A673 (cell line): ENCODE results near the gene ITIH2. TPM values are rescaled to one million over a fixed set of nuclear protein-coding genes. Genes with fewer than 3 reads are reported as not detected.

Experiments used
- BruUV-seq: library from RNA; stranded (reverse); fragments of 400-500 nt; replicated peaks from 2 replicates; lab custom pipeline; 2021; lab: Mats Ljungman, UMichigan
- CTCF ChIA-PET: fragments of 300-600 bp; sonication (Branson Sonifier 250); formaldehyde crosslinking; loops from one replicate; lab custom pipeline; 2022; ENCODE audit warnings: antibody characterized with exemption; lab: Charles Lee
- POLR2A ChIA-PET: fragments of 300-600 bp; sonication (Branson Sonifier 250); formaldehyde crosslinking; loops from one replicate; lab custom pipeline; 2022; ENCODE audit warnings: antibody characterized with exemption; ENCODE audit not compliant: low non-redundant PET; lab: Charles Lee
- DNase-seq: peaks from one replicate; pipeline ENCODE4 v3.0.0-alpha.2; 2015; ENCODE audit warnings: low spot score
- H3K27ac ChIP-seq: fragments of 200-600 bp; sonication (generic); 2 replicates; pipeline ENCODE4 v1.5.1; 2016; ENCODE audit warnings: mixed run types, low read depth, mild to moderate bottlenecking, mixed read lengths, antibody characterized with exemption, low read length; ENCODE audit not compliant: poor library complexity, severe bottlenecking
- H3K27me3 ChIP-seq: fragments of 200-600 bp; sonication (generic); replicated peaks from 2 replicates; pipeline ENCODE4 v1.6.1; 2017; ENCODE audit warnings: mixed run types, low read depth, mild to moderate bottlenecking, mixed read lengths, antibody characterized with exemption, low read length; ENCODE audit not compliant: insufficient read depth, poor library complexity
- H3K36me3 ChIP-seq: fragments of 200-600 bp; sonication (generic); 2 replicates; pipeline ENCODE4 v1.6.1; 2016; ENCODE audit warnings: mixed run types, mild to moderate bottlenecking, mixed read lengths, antibody characterized with exemption, low read length; ENCODE audit not compliant: insufficient read depth, poor library complexity, severe bottlenecking
- H3K4me1 ChIP-seq: fragments of 200-600 bp; sonication (generic); 2 replicates; pipeline ENCODE4 v1.6.1; 2017; ENCODE audit warnings: mixed run types, mild to moderate bottlenecking, mixed read lengths, antibody characterized with exemption, low read length; ENCODE audit not compliant: insufficient read depth, poor library complexity, severe bottlenecking
- H3K4me3 ChIP-seq: fragments of 200-600 bp; sonication (generic); 2 replicates; pipeline ENCODE4 v1.5.1; 2016; ENCODE audit warnings: low read depth, mixed run types, mild to moderate bottlenecking, mixed read lengths, low read length; ENCODE audit not compliant: poor library complexity, severe bottlenecking
- H3K9me3 ChIP-seq: fragments of 200-600 bp; sonication (generic); 2 replicates; pipeline ENCODE4 v1.6.1; 2016; ENCODE audit warnings: mixed run types, low read depth, mild to moderate bottlenecking, mixed read lengths, antibody characterized with exemption, low read length; ENCODE audit not compliant: poor library complexity, severe bottlenecking
- EZH2 ChIP-seq: fragments of 200-600 bp; sonication (generic); IDR thresholded peaks from 2 replicates; pipeline ENCODE4 v1.6.1; 2017; ENCODE audit warnings: borderline replicate concordance, low read depth, mild to moderate bottlenecking, mixed read lengths, antibody characterized with exemption, low read length; ENCODE audit not compliant: poor library complexity, severe bottlenecking
- intact Hi-C: fragments of 100-400 bp; cut with micrococcal nuclease; formaldehyde crosslinking; loops from one replicate; pipeline ENCODE4 v1.10.0; 2022; ENCODE audit not compliant: unreplicated experiment
- total RNA-seq: library from RNA; stranded (reverse); gene quantifications from 2 replicates; pipeline ENCODE4 v1.2.3, GENCODE V29; 2021
- TF ChIP-seq, protein P1 (sequence below): fragments of 300-800, 200-600 bp; sonication (generic); conservative IDR thresholded peaks from 2 replicates; pipeline ENCODE4 v1.5.1; 2017; ENCODE audit warnings: low read depth, mild to moderate bottlenecking, antibody characterized with exemption, low read length, moderate library complexity, mixed read lengths

Gene ITIH2
- total RNA-seq, 1 experiment from 2014 or later, result not detected

DNA sequence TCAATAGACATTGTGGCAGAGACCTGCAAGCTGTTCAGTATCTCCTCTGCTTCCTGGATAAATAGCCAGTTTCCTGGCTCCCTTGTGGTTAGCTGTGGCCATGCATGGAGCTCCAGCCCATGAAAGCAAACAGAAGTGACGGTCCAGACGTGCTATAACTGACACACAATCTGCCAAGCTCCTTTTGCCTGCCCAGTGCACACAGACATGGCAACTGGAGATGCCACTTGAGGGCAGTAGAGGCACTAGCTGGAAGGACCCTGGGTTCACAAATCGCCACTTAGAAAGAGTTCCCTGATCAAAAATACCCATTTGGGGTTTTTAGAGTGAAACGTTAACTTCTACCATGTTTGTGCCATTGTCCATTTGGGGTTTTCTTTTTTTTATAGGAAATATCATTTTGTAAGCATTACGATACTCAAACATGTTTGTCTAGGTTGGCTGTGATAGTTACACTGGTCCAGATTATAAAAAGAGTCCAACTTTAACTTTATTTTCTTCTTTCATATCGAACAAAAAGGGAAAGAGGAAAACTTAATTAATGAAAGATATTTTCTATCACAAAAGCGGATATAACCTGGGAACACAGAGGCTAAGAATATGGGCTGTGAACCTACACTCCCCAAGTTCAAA, 53.4 kb downstream of the ITIH2 start:
- Histone ChIP-seq H3K27me3 (no peaks in the 10 kb centered on the region), H3K4me3 (no peak overlapping the region), H3K36me3 (peaks cover 65% of the 10 kb centered on the region), H3K27ac (no peak overlapping the region), H3K9me3 (no peaks in the 10 kb centered on the region), H3K4me1 (no peaks in the 10 kb centered on the region)
- BruUV-seq, result no TSS peak
- peak; percentile 37 for DNase-seq
- TF ChIP-seq, protein P1, sequence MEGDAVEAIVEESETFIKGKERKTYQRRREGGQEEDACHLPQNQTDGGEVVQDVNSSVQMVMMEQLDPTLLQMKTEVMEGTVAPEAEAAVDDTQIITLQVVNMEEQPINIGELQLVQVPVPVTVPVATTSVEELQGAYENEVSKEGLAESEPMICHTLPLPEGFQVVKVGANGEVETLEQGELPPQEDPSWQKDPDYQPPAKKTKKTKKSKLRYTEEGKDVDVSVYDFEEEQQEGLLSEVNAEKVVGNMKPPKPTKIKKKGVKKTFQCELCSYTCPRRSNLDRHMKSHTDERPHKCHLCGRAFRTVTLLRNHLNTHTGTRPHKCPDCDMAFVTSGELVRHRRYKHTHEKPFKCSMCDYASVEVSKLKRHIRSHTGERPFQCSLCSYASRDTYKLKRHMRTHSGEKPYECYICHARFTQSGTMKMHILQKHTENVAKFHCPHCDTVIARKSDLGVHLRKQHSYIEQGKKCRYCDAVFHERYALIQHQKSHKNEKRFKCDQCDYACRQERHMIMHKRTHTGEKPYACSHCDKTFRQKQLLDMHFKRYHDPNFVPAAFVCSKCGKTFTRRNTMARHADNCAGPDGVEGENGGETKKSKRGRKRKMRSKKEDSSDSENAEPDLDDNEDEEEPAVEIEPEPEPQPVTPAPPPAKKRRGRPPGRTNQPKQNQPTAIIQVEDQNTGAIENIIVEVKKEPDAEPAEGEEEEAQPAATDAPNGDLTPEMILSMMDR, result peak; percentile 62
- TF ChIP-seq EZH2, result no peak
- intact Hi-C loops, result loop anchor here (2.0 to 10.0 kb wide), 2 partner anchors 232 to 1548 kb away; no protein-coding TSS in a partner anchor
- ChIA-PET POLR2A (no interaction called here), CTCF (interaction anchor here (0.5 to 1.1 kb wide), 3 partner anchors 69 to 233 kb away, joined by 3 to 10 read pairs (median 3); no protein-coding TSS in a partner anchor)

DNA sequence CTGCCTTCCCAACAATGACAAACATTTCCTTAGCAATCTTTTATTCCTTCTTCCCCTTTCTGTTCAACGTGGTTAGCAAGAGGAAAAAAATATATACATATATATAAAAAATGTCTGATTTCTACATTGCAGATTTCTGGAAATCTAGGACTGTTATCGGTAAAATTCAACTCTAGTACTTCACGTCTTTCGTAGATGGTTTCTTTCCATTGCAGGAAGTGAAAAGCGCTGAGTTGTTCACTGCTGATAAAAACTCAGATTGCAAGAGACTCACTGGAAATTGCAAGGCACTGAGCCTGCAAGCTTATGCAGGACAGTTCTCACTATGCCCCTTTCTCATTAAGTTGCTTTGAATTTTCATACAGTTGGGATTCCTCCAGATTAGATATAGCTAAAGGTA, 60.8 kb downstream of the ITIH2 start:
- no TSS peak for BruUV-seq
- TF ChIP-seq, protein P1, result no peak
- TF ChIP-seq EZH2, result no peak
- intact Hi-C loops, result no loop called here
- DNase-seq, result no peak
- Histone ChIP-seq H3K4me1 (no peaks in the 10 kb centered on the region), H3K4me3 (no peak overlapping the region), H3K27ac (no peak overlapping the region), H3K27me3 (no peaks in the 10 kb centered on the region), H3K9me3 (no peaks in the 10 kb centered on the region), H3K36me3 (peaks cover 59% of the 10 kb centered on the region)
- POLR2A ChIA-PET, result no interaction called here
- CTCF ChIA-PET, result no interaction called here

DNA sequence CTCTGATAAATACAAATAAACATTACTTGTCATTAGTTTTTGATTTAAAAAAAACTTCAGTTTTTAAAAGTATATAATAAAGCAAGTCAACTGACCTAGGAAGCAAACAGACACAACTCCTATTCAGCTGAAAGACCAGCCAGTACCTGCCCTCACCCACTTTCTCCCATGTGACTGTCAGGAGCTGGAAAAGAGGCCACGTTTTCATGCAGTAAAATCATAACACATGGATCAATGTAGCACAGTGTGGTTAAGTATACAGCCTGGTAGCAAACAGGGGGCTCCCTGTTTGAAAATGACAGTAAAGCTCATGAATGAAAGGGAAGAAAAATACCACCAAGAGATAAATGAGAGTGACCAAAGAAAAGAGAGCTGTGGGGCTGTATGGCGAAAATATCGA, 63.1 kb downstream of the ITIH2 start:
- no peaks in the 10 kb centered on the region for H3K4me1 ChIP-seq
- peaks cover 49% of the 10 kb centered on the region for H3K36me3 ChIP-seq
- H3K27me3 ChIP-seq, result no peaks in the 10 kb centered on the region
- no peak overlapping the region for H3K4me3 ChIP-seq
- ChIA-PET POLR2A (no interaction called here), CTCF (no interaction called here)
- BruUV-seq, result no TSS peak
- H3K9me3 ChIP-seq, result no peaks in the 10 kb centered on the region
- intact Hi-C loops, result no loop called here
- no peak for DNase-seq
- H3K27ac ChIP-seq, result no peak overlapping the region
- TF ChIP-seq, protein P1, result no peak
- TF ChIP-seq EZH2, result no peak
